Activated CD8-positive, alpha-beta memory T cell treated with anti-CD3 and anti-CD28 coated beads, Interleukin-2, amount 50 U/mL, for 24 hours (primary cell): ENCODE measurements around the gene PNKD.

ENCODE experiments used
- DNase-seq: peaks from one replicate; pipeline ENCODE4 v3.0.0-alpha.2; 2020; ENCODE audit errors: extremely low read depth

Gene PNKD

DNA sequence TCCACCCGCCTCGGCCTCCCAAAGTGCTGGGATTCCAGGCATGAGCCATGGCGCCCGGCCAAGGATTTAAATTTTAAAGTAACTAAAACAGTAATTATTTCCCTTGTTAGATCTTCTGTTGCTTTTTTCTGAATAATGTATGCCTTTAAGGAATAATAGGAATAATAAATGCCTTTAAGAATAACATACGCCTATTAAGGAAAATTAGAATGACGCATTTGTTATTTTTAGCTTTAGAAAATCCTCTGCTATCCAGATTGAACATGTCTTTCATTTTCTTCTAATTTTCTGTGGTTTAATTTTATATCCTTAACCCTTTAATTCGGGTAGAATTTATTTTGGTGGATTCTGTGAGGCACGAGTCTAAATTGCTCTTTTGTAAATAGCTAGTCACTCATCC is 45.1 kb downstream of the PNKD start:
- DNase-seq: no peak

DNA sequence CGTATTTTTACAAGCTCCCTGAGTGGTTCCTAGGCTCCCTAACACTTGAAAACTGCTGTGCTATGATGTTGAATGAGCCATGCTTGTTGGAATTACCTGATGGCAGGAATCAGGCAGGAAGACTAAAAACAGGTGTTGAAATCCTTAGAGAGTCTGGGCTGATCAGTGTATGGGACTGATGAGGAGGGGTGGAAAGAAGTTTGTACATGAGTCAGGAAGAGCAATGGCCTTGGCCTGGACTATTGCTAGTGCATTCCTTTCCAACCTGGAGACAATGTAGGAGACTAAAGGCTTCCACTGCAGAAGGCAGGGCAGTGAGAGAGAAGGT is 46.9 kb downstream of the PNKD start:
- DNase-seq: no peak

DNA sequence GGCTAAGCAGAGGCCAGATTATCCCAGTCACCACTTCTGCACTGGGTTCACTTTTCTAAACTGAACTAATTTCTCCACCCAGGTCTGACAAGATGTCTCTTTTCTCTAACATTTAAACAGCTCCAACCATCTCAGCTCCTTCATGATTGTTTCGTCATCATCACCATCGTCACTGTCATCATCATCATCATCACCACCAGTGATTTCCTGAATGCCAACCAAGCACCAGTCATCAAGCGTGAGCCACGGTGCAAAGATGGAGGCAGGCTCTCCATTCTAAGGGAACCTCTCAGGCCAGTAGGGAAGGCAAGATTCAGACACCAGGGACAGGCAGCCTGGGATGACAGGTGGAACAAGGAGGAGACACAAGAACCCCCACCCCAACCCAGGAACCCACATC is 47.5 kb downstream of the PNKD start:
- DNase-seq: no peak

DNA sequence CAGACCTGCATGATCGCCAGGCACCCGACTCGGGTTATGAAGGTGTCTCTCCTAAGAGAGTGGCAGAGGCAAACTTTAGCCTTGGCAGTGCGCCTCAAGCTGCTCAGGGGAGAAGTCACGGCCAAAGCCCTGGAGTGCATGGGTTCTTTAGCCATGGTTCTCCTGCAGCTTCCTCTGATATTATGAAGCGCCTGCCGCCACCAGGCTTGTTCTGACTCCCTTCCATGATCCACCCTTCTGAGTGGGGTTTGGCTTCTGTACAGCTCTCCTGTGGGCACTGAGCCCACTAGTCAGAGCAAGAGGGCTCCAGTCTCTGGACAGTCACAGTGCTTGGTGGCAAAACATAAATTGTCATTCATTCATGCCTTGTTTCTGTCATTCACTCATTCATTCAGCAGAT is 47.9 kb downstream of the PNKD start:
- DNase-seq: no peak

DNA sequence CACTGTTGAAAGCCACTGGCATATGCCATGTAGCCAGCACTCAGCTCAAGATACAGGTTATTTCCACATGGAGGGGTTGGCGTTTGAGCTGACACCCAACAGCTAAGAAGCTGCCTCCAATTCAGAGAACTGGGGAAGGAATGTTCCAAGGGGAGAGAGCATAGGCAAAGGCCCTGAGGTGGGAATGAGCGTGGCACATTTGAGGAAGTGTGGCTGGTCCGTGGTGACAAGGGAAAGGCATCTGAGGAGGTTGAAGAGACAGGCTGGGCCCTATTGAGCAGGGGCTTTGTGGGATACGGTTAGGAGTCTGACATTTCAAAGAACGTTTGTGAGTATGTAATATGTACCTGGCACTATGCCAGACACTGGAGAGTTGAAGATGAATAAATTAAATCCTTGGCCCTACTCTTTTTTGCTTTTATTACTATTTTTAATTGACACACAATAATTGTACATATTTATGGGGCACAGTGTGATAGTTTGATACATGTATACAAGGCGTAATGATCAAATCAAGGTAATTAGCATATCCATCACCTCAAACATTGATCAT is 49.6 kb downstream of the PNKD start:
- DNase-seq: no peak

DNA sequence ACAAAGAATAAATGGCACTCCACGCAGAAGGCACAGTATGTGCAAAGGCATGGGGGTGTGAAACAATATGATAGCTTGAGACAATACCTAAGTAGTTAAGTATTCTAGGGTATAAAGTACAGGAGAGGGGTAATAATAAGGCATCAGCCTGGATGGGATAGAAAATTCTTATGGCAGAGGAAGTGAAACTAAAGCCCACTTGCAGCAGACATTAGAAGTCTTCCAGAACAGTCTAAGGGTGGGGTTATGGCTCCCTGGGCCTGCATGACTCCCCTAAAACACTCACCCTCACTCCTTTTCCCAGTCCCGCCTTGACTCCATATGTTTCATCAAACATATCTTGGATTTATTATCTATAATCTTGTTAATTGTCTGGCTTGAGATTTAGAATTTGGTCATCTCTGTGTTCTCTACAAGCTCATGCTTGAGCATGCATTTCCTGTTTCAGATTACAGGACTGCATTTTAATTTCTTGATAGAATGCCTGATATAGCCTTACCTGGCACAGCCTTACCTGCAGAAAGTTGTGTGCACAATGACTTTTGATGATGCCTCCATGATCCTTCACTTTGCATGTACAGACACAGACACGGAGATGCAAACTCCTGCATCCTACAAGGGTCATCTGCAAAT is 50.5 kb downstream of the PNKD start:
- DNase-seq: no peak

DNA sequence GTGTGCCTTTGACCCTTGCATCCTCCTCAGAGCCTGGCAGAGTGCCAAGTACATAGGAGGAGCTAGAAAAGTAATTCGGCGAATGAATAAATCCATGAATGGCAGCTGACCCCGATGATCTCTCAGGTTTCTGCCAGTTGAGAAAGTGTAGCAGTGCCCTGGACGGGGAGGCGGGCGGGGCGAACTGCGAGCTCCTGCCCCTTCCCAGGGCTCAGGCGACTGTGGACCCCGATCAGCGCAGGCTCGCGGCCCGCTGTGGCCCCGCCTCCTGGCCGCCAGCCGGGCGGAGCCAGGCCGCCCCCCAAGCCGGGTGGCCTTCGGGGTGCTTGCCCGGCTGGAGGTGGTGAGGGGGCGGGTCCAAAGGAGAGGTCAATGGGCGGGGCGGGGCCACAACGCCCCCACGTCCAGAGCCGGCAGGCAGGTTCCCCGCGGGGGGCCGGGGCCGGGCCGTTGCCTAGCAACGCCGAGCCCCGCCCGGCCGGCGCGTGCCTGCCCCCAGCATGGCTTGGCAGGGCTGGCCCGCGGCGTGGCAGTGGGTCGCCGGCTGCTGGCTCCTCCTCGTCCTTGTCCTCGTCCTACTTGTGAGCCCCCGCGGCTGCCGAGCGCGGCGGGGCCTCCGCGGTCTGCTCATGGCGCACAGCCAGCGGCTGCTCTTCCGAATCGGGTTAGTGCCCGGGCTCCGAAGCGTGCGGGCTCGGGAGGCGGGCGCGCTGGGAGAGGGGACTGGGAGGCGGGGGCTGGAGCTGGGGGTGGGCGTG is 52.6 kb downstream of the PNKD start:
- no peak for DNase-seq

DNA sequence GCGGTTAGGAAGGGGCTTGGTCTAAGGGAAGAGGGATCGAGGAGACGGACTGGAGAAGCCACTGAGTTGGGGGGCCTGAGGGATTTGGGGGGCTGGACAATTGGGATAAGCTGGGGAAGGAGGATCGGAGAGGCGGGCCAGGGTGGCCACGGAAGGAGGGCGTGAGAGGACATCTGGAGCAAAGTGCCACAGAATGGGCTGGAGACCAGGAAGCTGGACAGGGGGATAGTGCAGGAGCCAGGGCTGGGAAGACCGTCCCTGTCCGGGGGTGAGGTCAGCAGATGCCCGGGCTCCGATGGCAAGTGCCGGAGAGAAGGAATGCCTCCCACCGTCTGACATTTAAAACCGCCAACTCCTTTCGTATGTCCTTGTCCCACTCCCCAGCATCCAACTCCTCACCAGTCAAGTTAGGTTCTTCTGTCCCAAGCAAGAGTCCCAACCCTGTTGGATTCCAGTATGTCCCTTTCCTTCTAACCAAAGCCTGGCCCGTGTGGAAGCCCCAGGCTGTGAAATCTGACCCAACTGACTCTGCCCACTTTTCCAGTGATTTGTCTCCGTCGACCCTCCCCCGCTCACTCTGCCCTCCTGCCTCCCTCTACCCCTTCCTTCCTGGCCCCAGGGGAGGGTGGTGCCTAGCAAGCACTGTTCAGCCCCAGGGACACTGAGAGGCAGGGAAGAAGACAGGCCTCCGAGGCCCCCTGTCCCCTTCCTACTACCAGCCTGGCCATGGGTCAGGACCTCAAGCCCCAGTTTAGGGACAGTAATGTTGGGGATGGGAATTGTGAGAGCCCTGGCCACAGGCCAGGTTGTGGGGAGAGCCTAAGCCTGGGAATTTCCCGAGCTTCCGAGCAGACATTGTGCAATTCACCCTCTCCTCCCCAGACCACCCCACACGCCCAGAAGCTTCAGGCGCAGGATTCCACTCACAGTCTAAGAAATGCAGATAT is 53.5 kb downstream of the PNKD start:
- no peak for DNase-seq

DNA sequence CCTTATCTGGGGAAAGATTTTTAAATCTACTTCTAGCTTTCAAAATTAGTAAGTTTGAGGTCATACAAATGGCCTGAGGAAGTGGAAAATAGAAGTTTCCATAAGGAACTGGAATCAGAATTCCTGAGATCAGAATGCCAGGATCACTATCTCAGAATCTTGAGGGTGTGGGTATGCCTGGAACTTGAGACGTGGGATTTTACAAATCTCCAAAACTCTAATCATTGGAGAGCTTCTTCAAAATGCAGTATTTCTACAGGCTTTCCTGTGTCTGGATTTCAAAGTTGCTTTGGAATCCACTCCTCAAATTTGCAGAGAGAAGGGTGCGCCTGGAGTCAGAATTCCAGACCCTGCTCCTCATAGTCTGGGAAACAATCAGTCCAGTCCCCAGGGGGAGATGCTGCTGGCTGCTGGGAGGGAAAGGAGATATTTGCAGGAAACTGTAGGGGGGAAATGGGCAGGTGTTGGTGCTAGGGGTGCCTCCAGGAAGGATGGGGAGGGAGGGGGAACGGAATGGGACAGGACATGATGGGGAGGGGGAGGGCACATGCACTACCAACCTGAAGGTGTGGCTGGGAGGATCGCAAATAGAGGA is 55.3 kb downstream of the PNKD start:
- no peak for DNase-seq

DNA sequence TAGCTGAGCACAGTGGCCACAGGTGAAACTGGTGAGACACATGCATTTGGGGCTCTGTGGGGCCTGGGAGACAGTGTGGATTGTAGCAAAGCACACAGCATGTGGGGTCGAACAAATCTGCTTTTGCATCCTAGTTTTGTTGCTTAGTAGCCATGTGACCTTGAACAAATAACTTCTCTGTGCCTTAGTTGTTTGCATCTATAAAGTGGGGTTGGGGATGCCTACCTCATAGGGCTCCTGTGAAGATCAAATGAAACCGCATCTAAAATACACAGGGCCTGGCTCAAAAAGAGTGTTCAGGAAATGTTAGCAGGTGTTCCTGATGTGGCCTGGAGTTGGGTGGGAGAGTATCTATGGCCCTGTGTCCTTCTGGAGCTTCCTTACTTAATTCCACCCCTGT is 56.0 kb downstream of the PNKD start:
- DNase-seq: no peak

DNA sequence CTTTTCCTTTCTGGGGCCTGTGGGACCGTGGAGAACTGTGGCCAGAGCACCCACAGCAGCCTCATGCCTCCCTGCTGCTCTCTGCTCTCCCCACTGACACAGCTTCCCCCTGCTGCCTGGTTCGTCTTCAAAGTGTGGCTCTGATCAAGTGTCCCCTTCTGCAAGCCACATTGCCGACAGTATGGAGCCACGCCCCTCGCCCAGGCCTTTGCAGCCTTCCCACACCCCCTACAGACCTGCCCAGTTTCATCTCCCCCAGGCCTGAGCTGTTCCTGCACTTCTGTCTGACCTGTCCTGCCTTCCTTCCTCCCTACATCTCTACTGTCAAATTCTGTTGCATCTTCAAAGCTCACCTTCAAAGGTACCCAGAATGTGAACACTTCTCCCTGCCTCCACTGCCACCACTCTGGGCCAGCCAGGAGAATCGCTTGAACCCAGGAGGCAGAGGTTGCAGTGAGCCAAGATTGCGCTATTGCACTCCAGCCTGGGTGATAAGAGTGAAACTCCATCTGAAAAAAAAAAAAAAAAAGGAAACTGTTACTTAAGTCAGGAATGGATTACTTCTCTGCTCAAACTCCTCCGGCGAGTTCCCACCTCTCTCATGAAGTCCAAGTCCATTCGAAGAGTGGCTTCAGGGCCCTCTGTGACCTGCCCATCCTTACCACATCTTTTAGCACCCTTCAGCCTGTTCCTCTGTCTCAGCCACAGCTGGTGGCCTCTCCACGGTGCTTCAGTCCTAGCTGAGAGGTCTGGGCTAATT is 57.3 kb downstream of the PNKD start:
- no peak for DNase-seq

DNA sequence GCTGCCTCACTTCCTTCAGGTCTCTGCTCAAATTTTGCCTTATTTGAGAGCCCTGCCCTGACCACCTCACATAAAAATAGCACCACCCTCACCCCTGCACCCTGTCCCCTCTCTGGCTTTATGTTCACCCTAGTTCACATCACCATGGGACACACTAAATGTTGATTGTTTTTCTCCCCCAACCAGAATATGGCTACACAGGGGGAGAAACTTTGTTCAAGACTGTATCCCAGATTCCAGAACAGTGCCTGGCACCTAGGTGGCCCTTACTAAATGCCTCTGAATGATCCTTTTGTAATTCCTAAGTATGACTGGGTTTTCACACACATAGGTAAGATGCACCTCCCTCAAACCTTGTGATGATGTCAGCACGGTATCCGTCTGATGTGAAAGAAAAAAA is 58.0 kb downstream of the PNKD start:
- DNase-seq: no peak

DNA sequence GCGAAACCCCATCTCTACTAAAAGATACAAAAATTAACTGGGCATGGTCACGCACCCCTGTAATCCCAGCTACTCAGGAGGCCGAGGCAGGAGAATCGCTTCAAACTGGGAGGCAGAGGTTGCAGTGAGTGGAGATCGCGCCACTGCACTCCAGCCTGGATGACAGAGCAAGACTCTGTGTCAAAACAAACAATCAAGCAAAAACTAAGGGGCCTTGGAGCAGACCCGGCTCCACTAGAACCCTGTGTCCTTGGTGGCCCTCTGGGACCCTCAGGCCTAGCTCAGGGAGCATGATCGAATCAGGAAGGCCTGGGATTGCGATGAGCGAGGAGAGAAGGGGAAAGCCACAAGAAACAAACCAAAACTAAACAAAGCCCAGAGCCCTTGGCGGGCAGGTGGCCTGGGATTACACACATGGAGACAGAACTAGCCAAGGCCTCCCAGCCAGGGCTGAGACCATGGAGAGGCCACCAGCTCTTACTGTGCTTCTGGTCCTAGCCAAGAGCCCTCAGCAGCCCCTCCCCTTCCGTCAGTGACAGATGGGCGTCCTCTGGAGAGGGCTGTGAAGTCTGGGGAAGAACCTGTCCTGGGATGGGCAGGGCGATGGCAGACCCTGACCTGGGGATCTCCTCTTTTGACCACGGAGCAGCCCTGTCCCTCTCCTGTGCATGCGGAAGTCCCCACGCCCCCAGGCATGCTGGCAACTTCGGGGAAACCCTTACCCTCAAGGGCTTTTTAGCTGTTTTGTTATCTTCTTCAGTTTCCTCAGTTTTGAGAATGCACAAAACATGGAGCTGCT is 58.9 kb downstream of the PNKD start:
- no peak for DNase-seq

DNA sequence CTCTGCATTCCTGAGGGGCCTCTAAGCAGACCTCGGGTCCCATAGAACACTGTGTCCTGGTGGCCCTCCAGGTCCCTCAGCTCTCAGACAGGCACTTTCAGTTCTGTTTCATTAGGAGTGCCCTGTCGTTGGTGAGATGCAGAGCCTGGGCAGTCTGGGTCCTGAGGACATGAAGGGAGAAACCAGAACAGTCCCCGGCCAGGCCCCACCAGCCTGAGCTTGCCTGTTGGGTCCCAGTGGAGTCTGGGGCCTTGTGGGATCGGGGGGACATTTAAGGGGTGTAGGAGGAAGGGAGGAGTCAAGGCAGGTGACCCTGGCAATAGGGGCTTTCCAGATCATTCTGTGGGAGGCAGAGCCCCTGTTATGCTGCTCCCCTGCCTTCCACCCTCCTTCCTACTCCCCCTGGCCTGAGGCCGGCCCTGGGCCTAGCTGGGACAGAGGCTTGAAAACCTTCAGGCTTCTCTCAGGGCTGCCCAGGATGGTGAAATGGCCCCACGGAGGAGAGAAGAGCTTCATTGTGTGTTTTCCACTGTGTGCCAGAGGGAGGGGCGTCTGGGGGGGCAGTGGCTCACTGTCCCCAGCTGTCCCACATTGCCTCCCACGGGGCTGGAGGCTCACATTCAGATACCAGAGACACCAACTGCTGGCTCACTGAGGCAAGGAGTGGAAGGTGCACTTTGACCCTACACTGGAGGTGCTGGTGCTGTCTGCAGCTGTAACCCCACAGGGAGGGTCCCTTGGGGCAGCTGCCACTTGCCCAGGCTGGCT is 59.7 kb downstream of the PNKD start:
- no peak for DNase-seq

DNA sequence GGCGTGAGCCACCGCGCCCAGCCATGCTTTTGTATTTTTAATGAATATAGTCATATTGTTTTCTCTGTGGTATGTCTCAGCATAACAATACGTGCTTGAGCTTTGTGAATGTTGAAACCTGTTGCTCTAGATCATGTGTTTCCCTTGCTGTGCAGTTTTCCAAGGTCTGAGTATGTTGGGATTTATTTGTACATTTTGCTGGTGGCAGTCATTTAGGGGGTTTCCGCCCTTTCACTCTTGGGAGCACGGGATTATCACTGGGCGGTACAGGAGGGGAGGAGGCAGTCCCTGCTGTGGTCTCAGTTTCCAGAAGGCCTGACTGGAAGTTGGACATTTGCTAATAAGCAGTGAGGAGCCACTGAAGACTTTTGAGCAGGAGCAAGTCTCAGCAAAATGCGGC is 61.4 kb downstream of the PNKD start:
- no peak for DNase-seq

DNA sequence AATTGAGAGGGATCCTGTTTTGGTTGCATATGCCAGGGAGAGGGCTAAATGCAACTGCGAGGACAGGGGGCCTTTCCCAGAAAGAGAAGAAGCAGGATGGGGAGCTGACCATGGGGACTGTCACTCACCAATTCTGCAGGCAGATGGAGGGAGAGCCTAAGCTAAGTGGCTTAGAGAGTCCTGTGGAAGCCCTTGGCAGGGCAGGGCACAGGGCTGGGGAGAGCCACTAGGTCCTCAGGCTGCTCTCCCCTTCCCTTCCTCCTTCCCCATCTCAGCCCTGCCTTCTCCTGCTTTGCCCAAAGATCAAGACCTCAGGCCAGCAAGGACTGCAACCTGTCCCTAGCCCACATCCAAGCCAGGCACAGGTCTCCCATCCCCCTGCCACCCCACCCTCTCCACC is 62.0 kb downstream of the PNKD start:
- no peak for DNase-seq

DNA sequence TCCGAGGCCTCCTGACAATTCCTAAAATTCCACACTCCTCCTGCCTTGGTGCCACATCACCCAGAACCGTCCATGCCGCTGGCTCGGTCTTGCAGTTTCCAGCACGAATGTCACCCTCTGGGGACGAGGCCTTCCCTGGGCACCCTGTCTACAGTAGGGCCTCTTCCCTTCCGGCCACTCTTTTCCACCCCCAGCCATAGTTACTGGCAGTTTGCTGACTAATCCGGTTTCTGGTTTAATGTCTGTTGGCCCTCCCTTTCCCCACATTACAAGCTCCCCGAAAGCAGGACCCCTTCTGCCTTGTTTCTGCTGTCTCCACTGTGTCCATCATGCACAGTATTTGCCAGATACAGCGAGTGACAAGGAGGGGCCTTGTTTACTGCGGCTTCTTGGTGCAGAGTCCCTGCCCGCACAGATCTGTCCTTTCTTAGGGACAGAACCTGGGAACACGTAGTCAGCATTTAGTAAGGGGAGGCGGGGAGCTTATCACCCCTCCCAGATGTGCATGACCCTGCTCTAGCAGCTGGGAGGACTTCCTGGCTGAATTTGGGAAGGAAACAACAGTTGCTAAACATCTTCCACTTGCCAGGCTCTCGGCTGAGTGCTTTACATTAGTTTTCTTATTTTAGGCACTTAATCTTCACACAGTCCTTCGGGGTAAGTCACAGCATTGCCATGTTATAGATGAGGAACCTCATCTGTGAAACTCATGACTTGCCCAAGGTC is 62.8 kb downstream of the PNKD start:
- DNase-seq: no peak

DNA sequence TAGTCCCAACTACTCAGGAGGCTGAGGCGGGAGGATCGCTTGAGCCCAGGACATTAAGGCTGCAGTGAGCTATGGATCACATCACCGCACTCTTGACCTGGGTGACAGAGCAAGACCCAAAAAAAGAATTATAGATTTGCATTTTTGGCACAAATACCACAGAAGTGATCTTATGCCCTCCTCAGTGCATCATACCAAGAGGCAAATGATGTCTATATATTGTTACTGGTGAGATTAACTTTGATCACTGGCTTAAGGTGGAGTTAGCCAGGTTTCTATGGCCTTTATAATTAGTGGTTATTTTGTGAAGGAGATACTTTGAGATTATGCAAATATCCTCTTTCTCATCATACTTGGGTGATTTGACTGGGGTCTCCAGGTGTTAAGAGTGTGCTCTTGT is 64.2 kb downstream of the PNKD start:
- DNase-seq: no peak

DNA sequence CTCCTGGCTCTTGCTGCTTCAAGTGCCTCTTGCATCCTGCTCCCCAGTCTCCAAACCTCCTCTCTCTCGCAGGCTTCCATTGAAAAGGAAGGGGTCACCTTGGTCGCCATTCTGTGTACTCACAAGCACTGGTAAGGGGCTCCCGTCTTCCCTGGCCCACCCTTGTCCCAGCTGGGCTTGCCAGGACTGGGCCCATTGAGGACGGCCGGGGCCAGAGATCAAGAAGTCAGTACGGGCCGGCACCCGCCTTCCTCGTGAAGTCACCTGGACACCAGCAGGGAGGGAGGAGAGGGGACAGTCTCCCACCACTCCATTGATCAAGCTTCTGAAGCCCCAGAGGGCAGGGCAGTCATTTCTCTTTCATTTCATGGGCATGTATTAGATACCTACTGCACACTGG is 70.3 kb downstream of the PNKD start:
- no peak for DNase-seq
